NCI-H446 (cell line): ENCODE measurements around the gene FOXQ1.
"Not testable (repeated sequence)": the region's sequence is repeated elsewhere in the genome, so short reads cannot be mapped to it uniquely, and the experiment has no call there.

Source experiments
- DNase-seq, 2 experiments: peaks; one replicate each; lab custom pipeline; 2025; lab: John Stamatoyannopoulos, UW

Gene FOXQ1

DNA sequence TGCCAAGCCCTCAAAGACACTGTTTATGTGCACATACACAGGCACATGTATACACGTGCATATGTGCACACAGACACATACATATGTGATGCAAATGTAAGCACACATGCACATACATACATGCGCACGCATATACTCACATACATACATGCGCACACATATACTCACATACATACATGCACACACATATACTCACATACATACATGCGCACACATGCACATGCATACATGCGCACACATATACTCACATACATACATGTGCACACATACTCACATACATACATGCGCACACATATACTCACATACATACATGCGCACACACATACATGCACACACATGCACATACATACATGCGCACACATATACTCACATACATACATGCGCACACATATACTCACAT lies 20.5 kb upstream of the FOXQ1 start:
- DNase-seq, result no peak

DNA sequence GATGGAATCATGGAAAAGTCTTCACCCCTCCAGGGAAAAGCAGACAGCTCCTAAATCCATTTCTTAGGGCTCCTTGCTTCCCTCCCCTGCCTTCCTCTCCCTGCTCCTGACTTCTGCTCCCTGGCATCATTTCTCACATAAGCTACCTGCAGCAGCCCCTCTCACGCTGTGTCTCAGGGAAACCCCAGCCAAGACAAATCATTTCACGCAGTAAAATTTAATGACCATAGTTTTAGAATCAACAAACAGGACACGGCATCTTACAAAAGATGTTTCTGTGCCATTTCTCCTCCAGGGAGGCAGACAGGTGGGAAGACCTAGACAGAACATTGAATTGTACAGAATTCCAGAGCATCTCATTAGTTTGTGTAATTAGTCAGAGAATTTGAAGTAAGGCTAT lies 16.5 kb upstream of the FOXQ1 start:
- DNase-seq, result no peak

GRCh38 chr6:1296079-1296478 lies 15.8 kb upstream of the FOXQ1 start:
- no peak for DNase-seq

DNA sequence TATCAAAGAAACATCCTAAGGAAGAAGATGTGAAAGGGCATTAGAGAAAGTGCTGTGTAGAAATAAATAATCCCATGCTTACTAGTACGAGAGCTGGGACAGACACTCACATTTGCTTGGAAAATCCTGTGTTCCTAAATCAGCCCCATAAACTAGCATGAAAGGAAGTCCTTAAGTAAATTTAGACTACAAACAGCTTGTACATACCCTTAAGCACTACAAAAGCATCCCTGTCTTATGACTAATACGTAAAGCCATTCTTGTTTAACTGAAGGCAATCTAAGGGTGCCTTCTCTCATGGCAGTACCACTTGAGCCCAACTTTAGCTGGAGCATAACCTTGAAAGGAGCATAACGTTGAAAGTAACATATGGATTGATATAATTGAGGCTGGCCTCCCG lies 15.4 kb upstream of the FOXQ1 start:
- DNase-seq, result no peak

DNA sequence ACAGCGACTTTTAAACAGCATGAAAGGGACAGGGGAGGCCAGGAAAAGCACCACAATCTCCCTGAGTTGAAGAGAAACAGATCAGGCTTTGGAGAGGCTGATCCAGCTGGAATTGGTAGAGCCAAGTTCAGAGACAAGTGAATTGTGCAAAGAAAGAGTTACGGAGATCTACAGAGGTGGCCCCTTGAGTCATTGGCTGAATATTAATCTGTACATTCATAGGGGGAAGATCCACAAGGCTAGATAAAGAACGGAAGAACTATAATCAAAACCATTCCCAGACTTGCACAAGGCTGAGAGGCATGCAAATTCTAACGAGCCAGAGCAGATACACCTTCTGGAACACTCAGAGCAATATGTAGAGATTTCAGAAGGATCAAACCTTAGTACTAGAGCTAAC lies 14.2 kb upstream of the FOXQ1 start:
- no peak for DNase-seq

GRCh38 chr6:1298768-1299167 lies 13.1 kb upstream of the FOXQ1 start:
- no peak for DNase-seq

DNA sequence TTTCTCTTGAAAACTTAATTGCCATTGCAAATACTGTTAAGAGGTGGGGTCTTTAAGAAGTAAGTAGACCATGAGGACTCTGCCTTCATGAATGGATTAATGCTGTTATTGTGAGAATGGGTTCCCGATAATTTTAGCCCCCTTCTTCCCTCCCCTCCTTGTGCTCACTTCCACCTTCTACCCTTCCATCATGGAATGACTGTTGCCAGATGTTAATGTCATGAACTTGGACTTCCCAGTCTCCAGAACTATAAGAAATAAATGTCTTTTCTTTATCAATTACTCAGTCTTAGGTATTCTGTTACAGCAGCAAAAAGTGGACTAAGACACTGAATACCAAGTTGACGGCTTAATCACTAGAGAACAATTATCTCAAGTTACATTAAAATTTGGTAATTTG lies 5.8 kb upstream of the FOXQ1 start:
- DNase-seq, result no peak

GRCh38 chr6:1309366-1309765 lies 2.5 kb upstream of the FOXQ1 start:
- DNase-seq, result no peak

GRCh38 chr6:1310628-1311399 lies 1.1 kb upstream of the FOXQ1 start:
- DNase-seq, result no peak

GRCh38 chr6:1312203-1312472 lies 240 bp downstream of the FOXQ1 start:
- DNase-seq, result no peak

DNA sequence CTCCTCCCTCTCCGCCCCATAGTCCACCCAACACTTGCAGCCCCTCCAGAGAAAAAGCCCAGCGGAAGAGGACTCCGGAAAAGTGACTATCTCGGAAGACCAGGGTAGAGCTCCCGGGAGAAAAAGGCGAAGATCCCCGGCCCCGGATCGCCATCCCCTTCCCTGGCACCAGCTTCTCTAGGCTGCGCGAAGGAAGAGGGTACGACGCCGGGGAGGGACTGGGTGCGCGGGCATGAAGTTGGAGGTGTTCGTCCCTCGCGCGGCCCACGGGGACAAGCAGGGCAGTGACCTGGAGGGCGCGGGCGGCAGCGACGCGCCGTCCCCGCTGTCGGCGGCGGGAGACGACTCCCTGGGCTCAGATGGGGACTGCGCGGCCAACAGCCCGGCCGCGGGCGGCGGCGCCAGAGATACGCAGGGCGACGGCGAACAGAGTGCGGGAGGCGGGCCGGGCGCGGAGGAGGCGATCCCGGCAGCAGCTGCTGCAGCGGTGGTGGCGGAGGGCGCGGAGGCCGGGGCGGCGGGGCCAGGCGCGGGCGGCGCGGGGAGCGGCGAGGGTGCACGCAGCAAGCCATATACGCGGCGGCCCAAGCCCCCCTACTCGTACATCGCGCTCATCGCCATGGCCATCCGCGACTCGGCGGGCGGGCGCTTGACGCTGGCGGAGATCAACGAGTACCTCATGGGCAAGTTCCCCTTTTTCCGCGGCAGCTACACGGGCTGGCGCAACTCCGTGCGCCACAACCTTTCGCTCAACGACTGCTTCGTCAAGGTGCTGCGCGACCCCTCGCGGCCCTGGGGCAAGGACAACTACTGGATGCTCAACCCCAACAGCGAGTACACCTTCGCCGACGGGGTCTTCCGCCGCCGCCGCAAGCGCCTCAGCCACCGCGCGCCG lies 822 bp downstream of the FOXQ1 start:
- no peak for DNase-seq

- DNase-seq, result no peak
These were observed 1.5 kb downstream of the FOXQ1 start for GRCh38 chr6:1313384-1313766.

- no peak for DNase-seq
These were observed 2.0 kb downstream of the FOXQ1 start for GRCh38 chr6:1313767-1314503.

GRCh38 chr6:1314617-1315016 lies 2.7 kb downstream of the FOXQ1 start:
- DNase-seq, result no peak

DNA sequence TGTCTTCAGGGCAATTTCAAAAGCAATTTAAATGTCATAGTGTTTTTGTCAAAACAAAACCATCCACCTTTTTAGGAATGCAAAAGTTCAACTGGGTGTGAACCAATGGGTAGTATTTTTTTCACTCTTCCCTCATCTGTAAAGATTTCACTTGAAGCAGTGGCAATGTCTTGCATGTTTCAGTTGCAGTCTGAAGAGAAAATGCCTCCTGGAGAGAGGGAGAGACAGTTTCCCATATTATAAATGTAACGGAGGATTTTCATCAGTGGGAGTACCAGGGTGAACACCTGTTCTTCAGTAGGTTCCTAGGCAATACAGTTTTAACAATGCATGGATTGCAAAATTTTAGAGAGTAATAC lies 3.3 kb downstream of the FOXQ1 start:
- no peak for DNase-seq

- DNase-seq, result no peak
These were observed 3.9 kb downstream of the FOXQ1 start for GRCh38 chr6:1315560-1316386.

DNA sequence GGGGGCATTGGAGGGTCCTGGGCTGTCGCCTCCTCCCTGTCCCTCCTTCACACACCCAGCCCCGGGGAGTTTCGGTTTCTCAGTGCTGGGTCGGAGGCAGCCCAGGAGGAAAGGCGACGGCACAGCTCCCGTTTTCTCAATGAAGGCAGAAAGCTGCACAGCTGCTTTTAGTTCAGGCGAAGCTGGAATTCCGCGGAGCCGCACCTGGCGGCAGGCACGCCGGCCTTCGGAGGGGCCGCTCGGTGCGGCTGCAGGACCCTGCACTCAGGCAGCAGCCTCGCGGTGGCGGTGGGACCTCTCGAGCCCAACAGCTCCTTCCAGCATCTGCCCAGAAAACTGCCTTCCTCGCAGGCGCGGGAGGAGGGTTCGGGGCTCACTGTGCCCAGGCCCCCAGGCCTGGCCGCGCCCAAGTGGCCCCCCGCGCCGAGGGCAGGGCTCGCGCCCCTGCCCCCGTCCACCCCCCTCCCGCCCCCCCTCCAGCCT lies 4.6 kb downstream of the FOXQ1 start:
- no peak for DNase-seq

GRCh38 chr6:1317302-1317815 lies 5.5 kb downstream of the FOXQ1 start:
- no peak for DNase-seq

- no peak for DNase-seq
These were observed 6.1 kb downstream of the FOXQ1 start for GRCh38 chr6:1318036-1318435.

DNA sequence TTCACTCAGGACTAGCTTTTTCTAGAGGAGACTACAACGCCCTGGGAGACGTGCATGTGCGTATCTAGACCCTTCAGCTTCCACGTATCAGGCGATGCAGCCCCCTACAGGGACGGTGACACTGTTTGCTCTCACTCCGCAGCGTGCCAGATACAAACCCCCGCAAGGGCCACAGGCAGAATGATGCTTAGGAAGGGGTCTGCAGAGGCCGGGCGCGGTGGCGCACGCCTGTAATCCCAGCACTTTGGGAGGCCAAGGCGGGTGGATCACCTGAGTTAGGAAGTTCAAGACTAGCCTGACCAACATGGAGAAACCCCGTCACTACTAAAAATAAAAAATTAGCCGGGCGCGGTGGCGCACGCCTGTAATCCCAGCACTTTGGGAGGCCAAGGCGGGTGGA lies 6.7 kb downstream of the FOXQ1 start:
- not testable (repeated sequence) for DNase-seq

GRCh38 chr6:1321738-1322137 lies 9.8 kb downstream of the FOXQ1 start:
- no peak for DNase-seq

- no peak for DNase-seq
These were observed 10.3 kb downstream of the FOXQ1 start for GRCh38 chr6:1322156-1322555.
